Measurements from ENCODE around the gene CFAP97D1. TPM values are rescaled to one million over a fixed set of nuclear protein-coding genes. Genes with fewer than 3 reads are reported as not detected.

Gene CFAP97D1
- polyA plus RNA-seq, 2 of the 4 experiments (the other 2 are of a cell fraction), result not detected

GRCh38 chr17:43755389-43755875 lies 24.8 kb upstream of the CFAP97D1 start (continued):
- TF ChIP-seq BHLHE40 (IDR thresholded peaks at IDR 0.05; ENCODE audit: low read depth, low read length), result no peak

GRCh38 chr17:43756201-43756600 lies 24.0 kb upstream of the CFAP97D1 start:
- DNase-seq (ENCODE audit: low read depth in 1 of 2, low spot score in 1 of 2) (no peak), ATAC-seq (no peak), FAIRE-seq (no peak)
- Histone ChIP-seq H3K4me3 (no peak overlapping the region), H3K4me1 (peaks cover 20% of the 10 kb centered on the region), H3K27ac (no peak overlapping the region), H3K9me3 (no peaks in the 10 kb centered on the region), H3K4me2 (no peak overlapping the region)
- no peak for TF ChIP-seq HOXA7 (CRISPR knock-in tag; IDR thresholded peaks at IDR 0.05)
- TF ChIP-seq KDM1A (IDR thresholded peaks at IDR 0.05; ENCODE audit: low read depth), result no peak
- TF ChIP-seq JUN (IDR thresholded peaks at IDR 0.05), result no peak
- TF ChIP-seq RNF2 (IDR thresholded peaks at IDR 0.05; ENCODE audit: borderline replicate concordance, low read depth), result no peak
- no peak for TF ChIP-seq RAD21 (conservative IDR thresholded peaks at IDR 0.05 in 1 of 2, IDR thresholded peaks at IDR 0.05 in 1 of 2)
- no peak for TF ChIP-seq FOXS1 (CRISPR knock-in tag; IDR thresholded peaks at IDR 0.05)
- TF ChIP-seq KDM5A (IDR thresholded peaks at IDR 0.05), result no peak
- no peak for TF ChIP-seq PHF8 (IDR thresholded peaks at IDR 0.05; ENCODE audit: borderline replicate concordance, low read depth)
- no peak for TF ChIP-seq POLR2A (IDR thresholded peaks at IDR 0.05; ENCODE audit: low read length)
- no peak for TF ChIP-seq ESRRA (IDR thresholded peaks at IDR 0.05; ENCODE audit: borderline replicate concordance, low read length)
- no peak for TF ChIP-seq ELK1 (IDR thresholded peaks at IDR 0.05; ENCODE audit: low read depth, low read length)
- no peak for TF ChIP-seq HES2 (IDR thresholded peaks at IDR 0.05)
- TF ChIP-seq MAX (IDR thresholded peaks at IDR 0.05), result no peak
- TF ChIP-seq PBX3 (IDR thresholded peaks at IDR 0.05), result no peak
- WGBS (ENCODE audit: missing lambda C conversion rate), result 85% methylated on average over 6 of the region's 6 CpGs
- CTCF ChIA-PET, result interaction anchor here (4.9 to 13.9 kb wide), 4 partner anchors 11 to 179 kb away, joined by 36 to 288 read pairs (median 200); no protein-coding TSS in a partner anchor
- POLR2A ChIA-PET, result no interaction called here

GRCh38 chr17:43757171-43757660 lies 23.0 kb upstream of the CFAP97D1 start:
- Histone ChIP-seq H3K9me3 (no peaks in the 10 kb centered on the region), H3K27ac (no peak overlapping the region), H3K4me1 (peaks cover 20% of the 10 kb centered on the region), H3K4me2 (no peak overlapping the region), H3K4me3 (no peak overlapping the region)
- POLR2A ChIA-PET, result no interaction called here
- 81% methylated on average over 6 of the region's 8 CpGs for WGBS (ENCODE audit: missing lambda C conversion rate)
- DNase-seq (ENCODE audit: low read depth in 1 of 2, low spot score in 1 of 2) (no peak), FAIRE-seq (no peak), ATAC-seq (no peak)
- CTCF ChIA-PET, result interaction anchor here (0.8 to 13.9 kb wide), 7 partner anchors 10 to 198 kb away, joined by 3 to 288 read pairs (median 36); no protein-coding TSS in a partner anchor
- TF ChIP-seq BCL3 (IDR thresholded peaks at IDR 0.05), result no peak
- TF ChIP-seq HMGXB4 (CRISPR knock-in tag; IDR thresholded peaks at IDR 0.05; ENCODE audit: borderline replicate concordance), result no peak
- no peak for TF ChIP-seq ZFP36 (IDR thresholded peaks at IDR 0.05; ENCODE audit: borderline replicate concordance, partially characterized antibody)
- TF ChIP-seq RCOR1 (IDR thresholded peaks at IDR 0.05; ENCODE audit: low read depth, low read length), result no peak
- no peak for TF ChIP-seq ELK1 (IDR thresholded peaks at IDR 0.05; ENCODE audit: low read depth, low read length)
- TF ChIP-seq POLR2A (IDR thresholded peaks at IDR 0.05; ENCODE audit: low read length), result no peak
- TF ChIP-seq EP300 (IDR thresholded peaks at IDR 0.05), result no peak
- no peak for TF ChIP-seq HDAC2 (IDR thresholded peaks at IDR 0.05)
- no peak for TF ChIP-seq TP53 (CRISPR knock-in tag; IDR thresholded peaks at IDR 0.05)
- no peak for TF ChIP-seq FOSB (CRISPR knock-in tag; IDR thresholded peaks at IDR 0.05)
- no peak for TF ChIP-seq ZSCAN20 (CRISPR knock-in tag; IDR thresholded peaks at IDR 0.05)
- no peak for TF ChIP-seq GATA3 (IDR thresholded peaks at IDR 0.05; ENCODE audit: borderline replicate concordance)

All from A549 (cell line).